ENCODE measurements around the gene MDFIC2.

DNA sequence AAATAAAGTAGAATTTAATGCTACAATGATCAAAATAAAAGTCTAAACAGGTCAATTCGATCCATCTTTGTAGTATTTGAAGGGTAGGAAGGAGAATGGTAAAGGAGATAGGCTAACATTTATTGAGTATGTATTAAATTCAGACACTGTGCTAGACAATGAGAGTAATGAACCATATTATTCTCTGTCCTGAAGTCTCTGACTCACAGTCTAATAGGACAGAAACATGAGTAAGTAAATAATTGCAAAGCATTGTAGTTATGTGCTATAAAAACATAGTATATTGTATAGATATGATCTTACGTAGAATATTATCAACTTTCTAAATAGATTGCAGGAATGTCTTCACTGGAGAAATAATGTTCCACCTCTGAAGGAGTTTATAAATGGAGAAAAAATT, 64.5 kb downstream of the MDFIC2 start:
- TF ChIP-seq, protein P1, sequence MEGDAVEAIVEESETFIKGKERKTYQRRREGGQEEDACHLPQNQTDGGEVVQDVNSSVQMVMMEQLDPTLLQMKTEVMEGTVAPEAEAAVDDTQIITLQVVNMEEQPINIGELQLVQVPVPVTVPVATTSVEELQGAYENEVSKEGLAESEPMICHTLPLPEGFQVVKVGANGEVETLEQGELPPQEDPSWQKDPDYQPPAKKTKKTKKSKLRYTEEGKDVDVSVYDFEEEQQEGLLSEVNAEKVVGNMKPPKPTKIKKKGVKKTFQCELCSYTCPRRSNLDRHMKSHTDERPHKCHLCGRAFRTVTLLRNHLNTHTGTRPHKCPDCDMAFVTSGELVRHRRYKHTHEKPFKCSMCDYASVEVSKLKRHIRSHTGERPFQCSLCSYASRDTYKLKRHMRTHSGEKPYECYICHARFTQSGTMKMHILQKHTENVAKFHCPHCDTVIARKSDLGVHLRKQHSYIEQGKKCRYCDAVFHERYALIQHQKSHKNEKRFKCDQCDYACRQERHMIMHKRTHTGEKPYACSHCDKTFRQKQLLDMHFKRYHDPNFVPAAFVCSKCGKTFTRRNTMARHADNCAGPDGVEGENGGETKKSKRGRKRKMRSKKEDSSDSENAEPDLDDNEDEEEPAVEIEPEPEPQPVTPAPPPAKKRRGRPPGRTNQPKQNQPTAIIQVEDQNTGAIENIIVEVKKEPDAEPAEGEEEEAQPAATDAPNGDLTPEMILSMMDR (conservative IDR thresholded peaks at IDR 0.05; ENCODE audit: low read length): no peak
- no peak for TF ChIP-seq EZH2phosphoT487 (IDR thresholded peaks at IDR 0.05; ENCODE audit: borderline replicate concordance)
